ELF-1 (cell line): ENCODE results near the gene CHD9.
"Not testable (repeated sequence)": the region's sequence is repeated elsewhere in the genome, so short reads cannot be mapped to it uniquely, and the experiment has no call there.

Experiments
- DNase-seq: peaks from one replicate; pipeline ENCODE4 v3.0.0-alpha.2; 2016; ENCODE audit warnings: low read depth, low spot score

CHD9 gene

GRCh38 chr16:53261276-53261675 is 206.5 kb downstream of the CHD9 start:
- DNase-seq, result no peak

GRCh38 chr16:53262645-53263044 is 207.9 kb downstream of the CHD9 start:
- DNase-seq, result no peak

- no peak for DNase-seq
These were observed 211.4 kb downstream of the CHD9 start for GRCh38 chr16:53266156-53266555.

GRCh38 chr16:53278498-53278897 is 223.7 kb downstream of the CHD9 start:
- DNase-seq, result not testable (repeated sequence)

- DNase-seq, result no peak
These were observed 226.5 kb downstream of the CHD9 start for GRCh38 chr16:53281280-53281679.

- DNase-seq, result no peak
These were observed 227.1 kb downstream of the CHD9 start for GRCh38 chr16:53281859-53282258.

- DNase-seq, result no peak
These were observed 227.5 kb downstream of the CHD9 start for GRCh38 chr16:53282328-53282727.

GRCh38 chr16:53282975-53283946 is 228.5 kb downstream of the CHD9 start:
- no peak for DNase-seq

GRCh38 chr16:53285236-53285635 is 230.4 kb downstream of the CHD9 start:
- DNase-seq, result no peak

- no peak for DNase-seq
These were observed 235.7 kb downstream of the CHD9 start for GRCh38 chr16:53290520-53290919.

- DNase-seq, result no peak
These were observed 237.1 kb downstream of the CHD9 start for GRCh38 chr16:53291757-53292392.

- DNase-seq, result no peak
These were observed 242.7 kb downstream of the CHD9 start for GRCh38 chr16:53297477-53297876.

- no peak for DNase-seq
These were observed 249.5 kb downstream of the CHD9 start for GRCh38 chr16:53304334-53304733.

- DNase-seq, result no peak
These were observed 251.0 kb downstream of the CHD9 start for GRCh38 chr16:53305743-53306142.

- DNase-seq, result no peak
These were observed 254.7 kb downstream of the CHD9 start for GRCh38 chr16:53309457-53309856.

- DNase-seq, result no peak
These were observed 266.2 kb downstream of the CHD9 start for GRCh38 chr16:53320992-53321391.

GRCh38 chr16:53323924-53324323 is 269.1 kb downstream of the CHD9 start:
- no peak for DNase-seq

GRCh38 chr16:53330991-53331390 is 276.2 kb downstream of the CHD9 start:
- not testable (repeated sequence) for DNase-seq

- no peak for DNase-seq
These were observed 279.8 kb downstream of the CHD9 start for GRCh38 chr16:53334581-53334980.

- no peak for DNase-seq
These were observed 282.5 kb downstream of the CHD9 start for GRCh38 chr16:53337294-53337693.

- no peak for DNase-seq
These were observed 287.0 kb downstream of the CHD9 start for GRCh38 chr16:53341792-53342191.

- DNase-seq, result no peak
These were observed 300.3 kb downstream of the CHD9 start for GRCh38 chr16:53355064-53355463.
